Stimulated activated CD8-positive, alpha-beta memory T cell treated with anti-CD3 and anti-CD28 coated beads, Interleukin-12 subunit alpha, Interleukin-12 subunit beta, amount 100 ng/mL, for 1 hour (primary cell): ENCODE data around the gene TMEM107.
"Not testable (repeated sequence)": the region's sequence is repeated elsewhere in the genome, so short reads cannot be mapped to it uniquely, and the experiment has no call there.

Experiments
- DNase-seq: peaks from one replicate; pipeline ENCODE4 v3.0.0-alpha.2; 2020; ENCODE audit warnings: low read depth

TMEM107 gene

DNA sequence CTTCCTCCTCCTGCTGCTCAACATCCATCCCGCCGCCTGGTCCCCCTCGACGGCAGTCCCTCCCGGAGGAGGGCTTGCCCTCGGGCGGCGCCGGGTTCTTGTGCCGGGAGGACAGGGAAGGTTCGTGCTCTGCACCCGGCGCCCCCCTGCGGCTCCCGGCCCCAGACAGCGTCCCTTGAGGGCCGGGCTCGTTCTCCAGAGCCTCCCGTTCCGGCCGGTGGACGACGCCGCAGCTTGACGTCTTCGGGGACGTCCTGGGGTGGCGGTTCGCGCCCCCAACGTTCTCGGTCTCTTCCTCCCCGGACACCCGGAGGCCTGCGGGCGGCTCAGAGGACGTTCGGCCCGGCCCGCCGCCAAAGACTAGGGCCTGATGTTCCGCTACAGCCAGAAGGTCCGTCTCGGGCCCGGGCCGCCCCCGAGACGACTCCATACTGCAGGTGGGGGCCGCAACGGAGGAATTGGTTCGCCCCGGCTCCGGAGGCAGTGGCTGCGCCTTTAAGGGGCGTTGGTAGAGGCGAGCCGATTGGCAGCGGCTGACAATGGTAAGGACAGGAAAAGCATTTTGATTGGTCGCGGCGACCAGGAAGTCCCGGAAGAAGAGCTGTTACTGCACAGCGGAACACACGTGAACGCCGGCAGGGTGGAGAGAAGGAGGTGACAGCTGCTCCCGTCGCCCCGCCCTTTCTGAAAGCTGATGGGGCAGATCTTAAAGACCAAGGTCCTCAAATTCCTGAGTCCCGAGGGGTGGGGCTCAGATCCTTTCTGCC lies 13.7 kb upstream of the TMEM107 start, which contains the start of gene BORCS6:
BORCS6 (minus strand) TSS at position 470 of the 767 bp plus-strand sequence; CDS start at position 430, 40 bp downstream.
- peak; percentile 92 for DNase-seq

DNA sequence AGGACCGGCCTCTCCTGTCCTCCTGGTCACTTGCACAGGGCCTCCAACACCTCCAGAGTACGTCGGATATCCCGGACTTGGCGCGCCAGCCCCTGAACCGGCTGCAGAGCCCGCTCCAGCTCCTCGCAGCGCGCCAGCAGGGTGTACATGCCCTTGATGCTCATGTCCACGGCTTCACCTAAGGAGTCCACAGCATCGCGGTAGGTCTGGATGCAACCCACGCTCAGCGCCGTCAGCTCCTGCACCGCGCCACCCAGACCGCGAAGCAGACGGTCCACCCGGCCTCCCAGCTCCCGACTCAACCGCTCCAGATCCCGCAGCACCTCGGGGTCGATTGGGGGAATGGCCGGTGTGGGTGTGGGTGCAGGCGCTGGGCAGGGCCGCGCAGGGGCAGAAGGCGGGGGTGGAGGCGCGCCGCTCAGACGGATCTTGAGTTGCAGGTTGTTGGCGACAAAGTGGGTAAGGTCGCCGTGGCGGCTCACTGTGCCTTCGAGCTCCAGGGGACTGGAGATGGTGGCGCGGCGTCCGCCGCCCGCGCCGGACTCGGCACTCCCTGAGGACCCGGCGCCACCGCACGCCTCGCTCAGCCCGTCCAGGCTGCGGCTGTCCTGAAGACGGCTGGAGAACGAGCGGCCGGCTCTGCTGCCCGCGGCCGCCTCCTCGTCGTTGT lies 13.0 kb upstream of the TMEM107 start:
- no peak for DNase-seq

DNA sequence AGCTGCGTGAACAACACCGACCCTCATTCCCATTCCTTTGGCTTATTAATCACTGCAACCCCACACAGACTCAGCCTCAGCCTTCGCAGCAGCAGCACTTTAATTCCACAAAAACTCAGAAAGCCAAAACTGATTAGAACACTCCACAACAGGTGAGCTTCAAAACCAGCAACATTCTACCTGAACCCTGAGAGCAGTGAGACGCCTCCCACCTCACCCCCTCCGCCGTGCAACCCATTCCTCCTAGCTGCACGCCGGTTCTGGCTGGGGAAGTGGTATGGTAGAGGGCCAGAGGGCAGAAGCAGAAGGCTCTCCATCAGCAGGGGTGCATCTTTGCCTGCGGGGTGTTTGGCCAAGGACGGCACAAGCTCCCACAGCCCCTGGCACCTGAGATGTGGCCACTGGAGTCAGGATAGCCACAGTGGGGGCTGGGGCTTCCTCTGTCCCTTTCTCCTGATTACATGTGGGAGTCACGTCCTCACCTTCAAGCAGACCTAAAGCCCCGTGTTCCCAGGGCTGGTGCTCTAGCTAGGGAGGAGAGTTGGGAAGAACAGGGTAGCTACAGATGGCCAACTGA lies 12.2 kb upstream of the TMEM107 start:
- no peak for DNase-seq

DNA sequence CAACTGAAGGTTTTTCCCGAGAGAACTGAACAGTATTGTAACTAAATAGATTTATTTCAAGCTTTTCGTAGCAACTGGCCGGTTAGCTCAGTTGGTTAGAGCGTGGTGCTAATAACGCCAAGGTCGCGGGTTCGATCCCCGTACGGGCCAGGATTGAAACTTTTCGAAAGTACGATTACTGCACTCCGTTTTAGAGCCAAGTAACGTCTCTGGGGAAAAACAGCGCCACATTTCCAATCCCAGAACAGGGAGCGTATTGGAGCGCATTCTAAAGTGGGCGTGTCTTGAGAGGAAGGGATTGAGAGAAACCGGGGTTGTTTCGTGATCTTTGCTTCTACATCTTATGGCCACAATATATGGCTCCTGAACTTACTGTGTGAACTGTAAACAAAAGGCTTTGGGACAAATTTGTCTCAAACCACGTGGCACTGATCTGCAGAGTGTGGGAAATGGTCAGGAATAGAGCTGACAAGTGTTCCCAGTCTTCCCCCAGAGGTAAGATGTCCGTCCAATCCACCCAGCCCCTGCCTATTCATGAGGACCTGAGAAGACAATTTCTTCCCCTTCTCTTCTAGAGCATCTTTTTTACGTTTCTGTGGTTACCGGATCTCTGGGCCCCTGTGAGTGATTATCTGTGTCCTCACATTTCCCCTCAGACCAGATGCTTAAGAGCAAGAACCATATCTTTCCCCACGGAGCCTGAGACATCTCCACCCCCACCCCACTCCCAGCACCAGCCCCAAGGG lies 11.5 kb upstream of the TMEM107 start:
- DNase-seq: peak; percentile 84

DNA sequence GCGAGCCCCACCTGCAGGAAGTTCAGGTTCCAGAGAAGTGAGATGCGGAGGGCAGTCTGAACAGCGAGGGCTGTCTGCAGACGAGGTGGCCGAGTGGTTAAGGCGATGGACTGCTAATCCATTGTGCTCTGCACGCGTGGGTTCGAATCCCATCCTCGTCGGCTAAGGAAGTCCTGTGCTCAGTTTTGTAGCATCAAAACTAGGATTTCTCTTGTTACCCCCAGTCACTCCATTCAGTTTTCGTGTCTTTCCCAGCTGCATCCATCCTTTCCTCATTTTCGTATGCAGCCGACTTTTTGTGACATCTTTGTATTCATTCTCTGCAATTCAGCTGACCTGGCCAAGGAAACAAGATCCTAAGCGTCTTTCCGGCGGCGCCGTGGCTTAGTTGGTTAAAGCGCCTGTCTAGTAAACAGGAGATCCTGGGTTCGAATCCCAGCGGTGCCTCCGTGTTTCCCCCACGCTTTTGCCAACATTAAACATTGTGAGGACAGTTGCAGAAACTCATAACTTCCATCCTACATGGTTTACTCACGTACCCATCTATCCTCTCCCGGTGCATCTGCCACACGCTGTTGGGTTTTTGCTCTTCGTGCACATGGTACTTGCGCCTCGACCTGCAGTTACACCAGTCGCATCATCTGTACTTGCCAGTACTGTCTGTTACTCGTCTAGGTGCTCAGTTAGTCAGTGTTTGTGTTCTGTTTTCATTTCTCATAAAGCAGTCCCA lies 10.8 kb upstream of the TMEM107 start:
- DNase-seq: peak; percentile 84

DNA sequence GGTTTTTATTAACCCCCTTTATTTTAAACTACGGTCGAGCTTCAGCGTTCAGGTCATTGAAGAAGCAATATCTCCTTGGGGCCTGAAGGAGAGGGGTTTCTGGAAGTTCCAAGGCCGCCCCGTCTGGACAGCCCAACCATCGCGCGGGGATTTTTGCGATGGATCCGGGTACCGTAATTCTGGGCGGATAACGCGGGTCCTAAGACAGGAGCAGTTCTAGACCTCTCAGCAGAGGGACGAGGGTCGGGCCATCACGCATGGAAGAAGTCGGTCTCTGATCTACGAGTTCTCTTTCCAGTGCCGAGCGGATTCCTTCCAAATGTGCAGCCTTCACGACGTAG lies 10.2 kb upstream of the TMEM107 start:
- no peak for DNase-seq

DNA sequence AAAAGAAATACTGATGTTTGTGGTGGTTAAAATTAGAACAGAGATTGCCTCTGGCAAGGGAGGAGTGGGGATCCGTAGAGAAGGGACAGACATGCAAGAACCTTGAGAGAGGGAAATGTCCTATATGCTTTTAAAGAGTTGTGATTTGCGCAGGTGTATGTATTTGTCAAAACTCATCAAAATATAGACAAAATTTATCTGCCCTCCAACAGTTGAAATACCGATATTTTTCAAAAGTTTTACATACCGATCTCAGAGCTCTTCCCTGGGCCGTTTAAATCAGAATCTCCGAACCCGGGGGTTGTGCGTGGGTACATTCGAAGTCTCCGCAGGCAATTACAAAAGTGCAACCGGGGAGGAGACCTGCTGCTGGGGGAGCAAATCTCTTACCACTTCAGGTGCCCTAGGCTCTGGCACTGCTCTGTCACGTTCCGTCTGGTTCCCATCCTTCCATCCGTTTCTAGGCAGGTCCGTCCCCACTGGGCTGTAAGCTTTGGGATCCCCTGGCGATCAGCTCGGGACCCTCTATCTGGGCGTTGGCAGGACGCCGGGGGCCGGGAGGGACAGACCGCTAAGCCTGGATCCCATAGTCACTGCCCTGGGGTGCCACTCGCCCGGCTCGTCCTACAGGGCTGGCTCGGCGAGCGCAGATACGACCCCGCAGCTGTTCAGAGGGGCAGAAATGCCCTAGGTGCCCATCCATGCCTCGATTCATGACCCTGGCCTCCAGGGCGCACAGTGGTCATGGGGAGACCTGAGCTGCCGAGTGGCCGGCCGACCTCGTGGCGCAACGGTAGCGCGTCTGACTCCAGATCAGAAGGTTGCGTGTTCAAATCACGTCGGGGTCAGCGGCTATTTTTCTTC lies 9.6 kb upstream of the TMEM107 start:
- DNase-seq: peak; percentile 89

DNA sequence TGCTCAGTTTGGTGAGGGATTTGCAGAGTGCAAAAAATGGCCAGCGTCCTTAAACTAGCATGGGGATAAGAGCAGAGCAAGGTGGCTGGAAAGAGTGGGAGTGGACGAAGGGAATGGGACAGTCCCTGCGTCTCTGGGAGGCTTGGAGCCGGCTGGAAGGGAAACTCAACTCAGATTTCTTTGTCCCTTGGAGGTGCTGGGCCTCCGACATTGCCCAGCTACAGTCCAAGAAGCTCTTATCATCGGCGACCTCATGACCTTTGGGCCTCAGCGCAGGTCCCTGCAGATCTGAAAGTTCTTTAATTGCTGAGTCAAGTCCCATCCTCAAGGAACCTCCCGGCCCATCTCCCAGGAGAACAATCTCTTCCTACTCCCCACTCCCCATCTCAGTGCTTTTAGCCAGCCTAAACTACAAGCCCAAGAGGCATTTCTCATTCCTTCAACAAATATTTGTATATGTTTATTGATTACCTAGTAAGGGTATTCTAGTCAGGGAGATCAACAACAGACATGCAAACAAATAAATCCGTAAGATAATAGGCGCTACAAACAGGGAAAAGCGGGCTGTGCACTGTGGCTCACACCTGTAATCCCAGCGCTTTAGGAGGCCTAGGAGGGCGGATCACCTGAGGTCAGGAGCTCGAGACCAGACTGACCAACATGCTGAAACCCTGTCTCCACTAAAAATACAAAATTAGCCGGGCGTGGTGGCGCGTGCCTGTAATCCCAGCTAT lies 985 bp upstream of the TMEM107 start:
- DNase-seq: no peak

DNA sequence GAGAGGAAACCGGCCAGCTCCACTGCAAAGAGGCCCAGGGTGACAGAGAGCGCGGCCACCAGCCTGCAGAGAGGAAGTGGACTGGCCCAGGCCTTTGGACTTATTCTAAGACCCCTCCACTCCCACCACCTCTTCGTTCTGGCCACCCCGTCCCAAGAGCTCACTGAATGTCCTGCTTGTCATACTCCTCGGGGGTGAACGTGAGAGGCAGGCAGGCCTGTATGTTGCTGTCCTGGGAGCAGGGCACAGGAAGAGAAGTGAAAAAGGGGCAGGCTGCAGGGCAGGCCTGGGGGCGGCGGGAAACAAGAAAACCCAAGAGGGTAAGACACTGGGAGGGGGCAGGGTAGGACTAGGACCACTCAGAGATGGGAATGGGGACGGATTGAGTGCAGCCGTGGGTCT lies 384 bp downstream of the TMEM107 start:
- DNase-seq: no peak

DNA sequence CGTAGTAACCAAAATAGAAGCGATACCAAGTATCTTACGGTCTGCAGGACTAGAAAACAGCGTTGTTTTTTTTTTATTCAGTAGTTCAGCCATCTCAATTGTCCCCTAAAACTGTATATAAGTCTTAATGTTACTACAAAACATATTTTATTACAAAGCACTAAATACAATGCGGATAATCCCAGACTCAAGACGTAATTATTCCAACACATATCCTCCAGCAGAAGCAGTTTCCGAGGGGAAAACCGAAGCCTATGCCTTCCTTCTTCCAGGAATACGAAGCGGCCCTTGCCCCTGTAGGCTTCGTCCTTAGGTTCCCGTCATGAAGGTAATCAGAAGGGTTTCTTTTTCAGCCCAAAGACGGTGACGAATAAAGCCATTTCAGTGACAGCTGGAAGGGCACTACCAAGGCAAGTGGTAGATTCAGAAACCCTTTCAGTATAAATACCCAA lies 2.3 kb downstream of the TMEM107 start:
- no peak for DNase-seq

DNA sequence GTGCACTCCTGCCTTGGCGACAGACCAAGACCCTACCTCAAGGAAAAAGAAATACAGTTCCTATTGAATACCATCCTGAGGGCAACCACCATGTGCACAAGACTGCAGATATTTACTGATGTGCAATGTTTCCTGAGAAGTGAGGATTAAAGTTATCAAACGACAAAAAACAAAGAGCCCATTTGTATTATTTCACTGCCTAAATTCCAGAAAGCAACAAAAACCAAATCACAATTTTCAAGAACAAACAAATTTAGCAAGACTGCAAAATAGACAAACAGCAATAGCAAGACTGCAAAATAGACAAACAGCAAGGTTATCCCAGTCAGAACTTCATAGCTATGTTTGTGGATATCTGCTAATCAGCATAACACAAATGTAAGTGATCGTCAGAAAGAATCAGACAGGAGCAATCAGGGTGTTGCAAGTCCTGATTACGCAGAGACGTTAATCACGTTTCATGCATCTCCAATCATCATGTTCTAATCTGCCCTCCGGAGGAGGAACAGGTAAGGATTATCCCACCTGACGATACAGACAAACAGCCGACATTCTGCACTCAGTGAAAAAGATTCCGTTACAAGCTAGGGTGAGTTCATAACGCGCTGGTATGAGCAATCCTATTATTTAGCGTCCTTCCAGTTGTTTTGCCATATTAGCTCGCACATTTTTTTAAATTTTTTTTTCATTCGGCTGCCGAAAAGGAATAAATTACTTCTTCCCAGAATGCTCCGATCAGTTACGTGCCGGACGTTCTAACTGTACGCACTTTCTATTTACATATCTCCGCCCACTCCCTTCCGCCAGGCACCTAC lies 2.9 kb downstream of the TMEM107 start:
- peak; percentile 58 for DNase-seq

DNA sequence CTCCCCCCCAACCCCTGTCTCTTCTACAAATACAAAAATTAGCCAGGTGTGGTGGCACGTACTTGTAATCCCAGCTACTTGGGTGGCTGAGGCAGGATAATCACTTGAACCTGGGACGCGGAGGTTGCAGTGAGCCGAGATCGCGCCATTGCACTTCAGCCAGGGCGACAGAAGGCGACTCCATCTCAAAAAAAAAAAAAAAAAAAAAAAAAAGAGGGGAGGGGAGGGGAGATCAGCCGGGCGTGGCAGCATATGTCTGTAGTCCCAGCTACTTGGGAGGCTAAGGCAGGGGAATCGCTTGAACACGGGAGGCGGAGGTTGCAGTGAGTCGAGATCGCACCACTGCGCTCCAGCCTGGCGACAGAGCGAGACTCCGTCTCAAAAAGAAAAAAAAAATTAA lies 6.0 kb downstream of the TMEM107 start:
- DNase-seq: not testable (repeated sequence)

DNA sequence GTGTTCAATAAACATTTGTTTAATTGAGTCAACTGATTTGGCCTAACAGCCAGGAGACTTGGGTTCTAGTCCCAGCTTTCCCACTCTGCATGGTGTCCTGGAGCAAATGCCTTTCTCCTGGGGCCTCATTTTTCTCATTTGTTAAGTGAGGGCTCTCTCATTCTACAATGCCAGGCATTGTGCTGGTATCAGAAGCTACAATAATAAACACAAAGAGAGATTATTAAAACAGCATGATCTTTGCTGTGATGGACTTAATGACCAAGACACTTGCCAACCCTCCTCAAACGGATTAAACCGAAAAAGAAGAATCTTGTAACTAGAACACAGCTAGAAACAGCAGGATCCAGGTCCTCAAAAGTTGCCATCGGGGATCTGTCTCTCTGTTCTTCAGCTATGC lies 8.7 kb downstream of the TMEM107 start:
- no peak for DNase-seq

DNA sequence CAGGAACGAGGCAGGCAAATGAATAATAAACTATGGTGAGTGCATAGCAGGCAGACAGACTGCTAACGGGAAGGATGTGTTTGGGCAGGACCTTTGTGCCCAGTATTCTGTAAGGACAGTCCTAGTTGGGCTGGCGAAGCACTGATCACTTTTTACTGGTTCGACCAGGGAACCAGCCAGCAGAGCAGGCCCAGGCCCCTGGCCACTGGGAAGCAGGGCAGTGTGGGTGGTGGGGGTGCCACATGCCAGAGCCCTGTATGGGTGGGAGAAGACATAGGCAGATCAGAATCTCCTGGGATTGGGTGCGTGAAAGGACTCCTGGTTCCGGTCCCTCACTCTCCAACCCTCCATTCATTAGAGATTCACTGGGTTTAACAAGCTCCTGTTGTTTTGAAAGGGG lies 9.4 kb downstream of the TMEM107 start:
- DNase-seq: no peak

DNA sequence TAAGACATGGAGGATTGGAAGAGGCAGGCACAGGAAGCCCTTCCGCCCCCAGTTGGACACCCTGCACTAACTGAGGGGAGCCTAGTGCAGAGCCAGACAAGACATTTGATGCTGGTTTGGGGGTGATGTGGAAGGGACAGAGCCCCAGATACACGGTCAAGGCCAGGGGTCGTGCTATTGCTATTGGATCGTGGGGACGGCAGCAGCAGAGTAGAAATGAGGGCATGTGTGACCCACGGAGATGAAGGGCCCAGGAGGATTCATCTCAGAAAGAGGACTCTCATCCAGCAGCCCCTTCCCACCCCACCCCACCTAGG lies 11.4 kb downstream of the TMEM107 start:
- DNase-seq: no peak

DNA sequence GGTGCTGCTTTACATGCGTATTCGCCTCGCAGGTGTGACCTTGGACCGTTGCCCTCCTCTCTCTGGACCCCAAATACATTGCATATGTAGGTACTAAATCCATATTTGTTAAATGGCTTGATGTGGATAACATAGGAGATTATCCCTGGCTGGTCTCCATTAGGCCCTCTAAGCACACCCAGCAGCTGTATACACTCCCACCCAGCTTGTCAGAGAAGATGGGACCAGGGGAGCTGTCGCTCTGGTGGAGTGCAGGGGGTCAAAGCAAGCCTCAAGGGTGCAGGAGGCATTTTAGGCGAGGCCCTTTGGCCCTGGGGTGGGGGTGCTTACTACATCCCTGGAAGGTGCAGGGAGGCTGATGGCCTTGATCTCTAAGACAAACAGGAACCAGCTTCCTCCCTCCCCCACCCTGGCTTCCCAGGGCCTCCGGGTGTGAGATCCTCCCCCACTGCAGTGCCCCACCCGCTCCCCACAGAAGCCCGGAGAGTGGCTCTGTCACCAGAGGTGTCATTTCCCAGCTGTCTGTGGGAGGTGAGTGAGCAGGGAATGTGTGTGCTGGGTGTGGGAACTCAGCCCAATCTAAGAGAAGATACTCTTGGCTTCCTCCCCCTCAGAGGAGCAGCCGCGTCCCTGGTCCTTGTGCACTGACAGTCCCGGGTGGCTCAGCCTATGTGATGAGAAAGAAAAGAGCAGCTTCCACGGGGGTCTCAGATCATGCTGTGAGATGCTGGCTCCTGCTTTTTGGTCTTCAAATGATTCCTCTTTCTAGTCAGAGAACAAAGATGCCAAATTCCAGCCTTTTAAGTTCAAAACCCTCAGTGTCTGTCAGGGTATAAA lies 12.0 kb downstream of the TMEM107 start:
- peak; percentile 60 for DNase-seq

DNA sequence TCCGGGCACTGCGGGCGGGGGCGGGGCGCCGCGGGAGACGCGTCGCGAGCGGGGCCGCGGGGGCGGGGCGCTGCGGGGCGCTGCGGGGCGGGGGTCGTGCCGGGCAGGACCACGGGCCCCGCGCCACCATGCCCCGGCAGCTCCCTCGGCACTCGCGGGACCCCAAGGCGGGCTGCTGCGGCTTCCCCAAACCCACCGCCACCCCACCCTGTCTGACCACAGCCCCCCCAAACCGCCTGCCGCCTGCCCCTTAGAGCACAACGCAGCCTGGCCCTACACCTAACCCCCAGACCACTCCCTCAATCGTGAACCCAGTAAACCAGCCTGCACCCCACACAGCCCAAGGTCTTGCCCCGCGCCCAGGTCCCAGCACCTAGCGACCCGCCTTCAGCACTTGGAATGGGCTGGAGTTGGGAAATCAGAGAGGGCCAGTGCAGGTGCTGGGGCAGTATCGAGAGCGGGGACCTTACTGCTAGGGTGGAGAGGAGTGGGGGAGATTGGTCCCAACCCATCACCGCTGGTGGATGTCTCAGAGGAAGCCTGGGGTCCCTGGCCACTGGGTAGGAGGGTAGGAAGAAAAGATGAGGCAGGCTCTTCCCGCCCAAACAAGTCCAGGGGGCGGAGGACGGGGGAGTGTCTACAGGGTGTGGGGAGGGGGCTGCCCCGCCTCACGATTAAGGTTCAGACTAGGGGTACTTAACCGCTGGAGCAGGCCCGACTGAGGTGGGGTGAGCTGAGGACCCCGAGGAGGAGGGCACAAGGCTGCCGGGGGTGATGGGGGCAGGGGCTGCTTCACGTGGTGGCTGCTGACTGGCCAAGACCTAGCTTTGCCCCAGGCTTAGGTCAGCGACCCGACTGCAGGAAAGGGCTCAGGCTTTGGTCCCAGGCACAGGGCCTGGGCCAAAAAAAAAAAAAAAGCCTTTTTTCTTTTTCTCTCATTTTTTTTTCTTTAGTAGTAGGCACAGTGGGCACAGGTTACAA lies 12.9 kb downstream of the TMEM107 start:
- no peak for DNase-seq
